HepG2 (cell line): Measurements from ENCODE around the gene PFDN1. TPM values are rescaled to one million over a fixed set of nuclear protein-coding genes. Genes with fewer than 3 reads are reported as not detected.

Source experiments
- ARID2 ChIP-seq: sonication (generic); formaldehyde crosslinking; IDR thresholded peaks from 2 replicates; pipeline ENCODE4 v1.8.1; 2022; ENCODE audit warnings: mild to moderate bottlenecking, missing genetic modification reagents, borderline replicate concordance
- ARID5B ChIP-seq: IDR thresholded peaks from 2 replicates; pipeline ENCODE4 v1.4.0; 2020; ENCODE audit warnings: mild to moderate bottlenecking, missing genetic modification reagents
- CHD2 ChIP-seq: IDR thresholded peaks from 2 replicates; pipeline ENCODE4 v1.6.1; 2011; ENCODE audit warnings: low read depth, low read length, improper control_type of control experiment
- ETV5 ChIP-seq: IDR thresholded peaks from 2 replicates; pipeline ENCODE4 v1.6.1; 2018; ENCODE audit warnings: missing biosample characterization, missing genetic modification reagents, inconsistent platforms, borderline replicate concordance
- IKZF1 ChIP-seq: fragments of 450-650 bp; IDR thresholded peaks from 2 replicates; pipeline ENCODE4 v1.7.1; 2016
- MAZ ChIP-seq, 2 experiments: sonication (generic) in 1 of 2; formaldehyde crosslinking in 1 of 2; IDR thresholded peaks; 2 replicates each; pipeline versions ENCODE4 v1.5.0 to v1.6.1; 2012 to 2020; ENCODE audit warnings: low read depth in 2 of 2, mild to moderate bottlenecking in 2 of 2, borderline replicate concordance in 1 of 2, improper control_type of control experiment in 1 of 2, low read length in 1 of 2, missing genetic modification reagents in 1 of 2, moderate library complexity in 1 of 2
- MLLT10 ChIP-seq: sonication (generic); formaldehyde crosslinking; IDR thresholded peaks from 2 replicates; pipeline ENCODE4 v1.4.0; 2020; ENCODE audit warnings: missing genetic modification reagents
- NR2F2 ChIP-seq: IDR thresholded peaks from 2 replicates; pipeline ENCODE4 v1.6.1; 2012; ENCODE audit warnings: low read depth, inconsistent platforms, borderline replicate concordance
- TCF7 ChIP-seq: sonication (generic); IDR thresholded peaks from 2 replicates; pipeline ENCODE4 v1.6.1; 2016; ENCODE audit warnings: antibody characterized with exemption, low read depth
- TERF1 ChIP-seq: sonication (generic); formaldehyde crosslinking; IDR thresholded peaks from 2 replicates; pipeline ENCODE4 v1.8.0; 2022; ENCODE audit warnings: mild to moderate bottlenecking, missing genetic modification reagents, moderate library complexity
- ZBTB42 ChIP-seq: sonication (generic); formaldehyde crosslinking; IDR thresholded peaks from 2 replicates; pipeline ENCODE4 v1.5.0; 2020; ENCODE audit warnings: mild to moderate bottlenecking, missing genetic modification reagents
- ZNF143 ChIP-seq: sonication (generic); formaldehyde crosslinking; IDR thresholded peaks from 2 replicates; pipeline ENCODE4 v1.4.0; 2020; ENCODE audit warnings: missing genetic modification reagents
- ZNF18 ChIP-seq: sonication (generic); formaldehyde crosslinking; IDR thresholded peaks from 2 replicates; pipeline ENCODE4 v1.8.0; 2022; ENCODE audit warnings: mild to moderate bottlenecking, missing genetic modification reagents; ENCODE audit not compliant: insufficient replicate concordance
- ZNF24 ChIP-seq: fragments of 450-650 bp; IDR thresholded peaks from 2 replicates; pipeline ENCODE4 v1.6.1; 2017; ENCODE audit warnings: antibody characterized with exemption, mild to moderate bottlenecking
- ZNF317 ChIP-seq: sonication (generic); formaldehyde crosslinking; IDR thresholded peaks from 2 replicates; pipeline ENCODE4 v1.5.0; 2020; ENCODE audit warnings: mild to moderate bottlenecking, missing genetic modification reagents
- ZNF687 ChIP-seq: sonication (generic); formaldehyde crosslinking; IDR thresholded peaks from 2 replicates; pipeline ENCODE4 v1.5.1; 2020; ENCODE audit warnings: mild to moderate bottlenecking, missing genetic modification reagents, moderate library complexity
- ZSCAN30 ChIP-seq: sonication (generic); formaldehyde crosslinking; IDR thresholded peaks from 2 replicates; pipeline ENCODE4 v1.5.0; 2020; ENCODE audit warnings: mild to moderate bottlenecking, missing genetic modification reagents
- polyA plus RNA-seq, 8 experiments: library from polyadenylated mRNA; depleted of rRNA in 3 of 8; stranded (reverse) in 7 of 8; unstranded in 1 of 8; fragments of >200 nt; fragmentation: Illumina TruSeq in 4 of 8; extraction: Trizol in 4 of 8; gene quantifications; 2 replicates each; pipeline versions ENCODE4 v1.2.1 to v1.2.3, GENCODE V29; 2011 to 2016; ENCODE audit warnings: low read depth in 4 of 8, missing spikeins in 1 of 8, mixed read lengths in 1 of 8; ENCODE audit not compliant: insufficient read depth in 1 of 8
- total RNA-seq, 5 experiments: library from RNA; depleted of rRNA; stranded (reverse); fragments of >200 nt; fragmentation: Illumina TruSeq; extraction: Trizol; gene quantifications; 2 replicates each; pipeline ENCODE4 v1.2.3, GENCODE V29; 2016; ENCODE audit warnings: low read depth in 1 of 5
- TF ChIP-seq, protein P1 (sequence below): sonication (generic); formaldehyde crosslinking; conservative IDR thresholded peaks from 2 replicates; pipeline ENCODE4 v1.5.0; 2020; ENCODE audit warnings: missing genetic modification reagents

PFDN1 gene
- total and polyA plus RNA-seq, 2 of the 13 experiments (the other 11 are each of a cell fraction or from before 2014, with no cell fraction given), result 67.2 to 70.8 TPM

GRCh38 chr5:140327589-140327988 is 24.7 kb upstream of the PFDN1 start (continued):
- TF ChIP-seq TERF1 (CRISPR knock-in tag) (no peak), ETV5 (CRISPR knock-in tag) (peak; percentile 59; the same call in 1 of the 2 replicates), ZNF687 (CRISPR knock-in tag) (no peak), ZBTB42 (CRISPR knock-in tag) (no peak), TCF7 (no peak), IKZF1 (no peak), NR2F2 (no peak), ZSCAN30 (CRISPR knock-in tag) (no peak), MAZ (IDR thresholded peaks at IDR 0.05; ENCODE audit: borderline replicate concordance, low read depth, low read length) (no peak), MAZ (CRISPR knock-in tag; IDR thresholded peaks at IDR 0.05; ENCODE audit: low read depth) (no peak), ARID2 (no peak), MLLT10 (CRISPR knock-in tag) (no peak), ZNF143 (CRISPR knock-in tag) (no peak), ZNF317 (CRISPR knock-in tag) (no peak), CHD2 (no peak), ZNF24 (0 out of 2 replicates have a peak, but pooled peaks have one; percentile 34), ARID5B (CRISPR knock-in tag) (0 out of 2 replicates have a peak, but pooled peaks have one; percentile 16), ZNF18 (CRISPR knock-in tag) (no peak)
- TF ChIP-seq, protein P1, sequence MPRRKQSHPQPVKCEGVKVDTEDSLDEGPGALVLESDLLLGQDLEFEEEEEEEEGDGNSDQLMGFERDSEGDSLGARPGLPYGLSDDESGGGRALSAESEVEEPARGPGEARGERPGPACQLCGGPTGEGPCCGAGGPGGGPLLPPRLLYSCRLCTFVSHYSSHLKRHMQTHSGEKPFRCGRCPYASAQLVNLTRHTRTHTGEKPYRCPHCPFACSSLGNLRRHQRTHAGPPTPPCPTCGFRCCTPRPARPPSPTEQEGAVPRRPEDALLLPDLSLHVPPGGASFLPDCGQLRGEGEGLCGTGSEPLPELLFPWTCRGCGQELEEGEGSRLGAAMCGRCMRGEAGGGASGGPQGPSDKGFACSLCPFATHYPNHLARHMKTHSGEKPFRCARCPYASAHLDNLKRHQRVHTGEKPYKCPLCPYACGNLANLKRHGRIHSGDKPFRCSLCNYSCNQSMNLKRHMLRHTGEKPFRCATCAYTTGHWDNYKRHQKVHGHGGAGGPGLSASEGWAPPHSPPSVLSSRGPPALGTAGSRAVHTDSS (CRISPR knock-in tag), result no peak
